NCI-H345 (cell line): ENCODE data around the gene ARHGAP12.

Experiments
- DNase-seq: peaks from one replicate; lab custom pipeline; 2025; lab: John Stamatoyannopoulos, UW

The ARHGAP12 gene

GRCh38 chr10:31878486-31878885 lies 50.1 kb downstream of the ARHGAP12 start:
- DNase-seq, result no peak

GRCh38 chr10:31876652-31877352 lies 51.8 kb downstream of the ARHGAP12 start:
- DNase-seq, result no peak

GRCh38 chr10:31875608-31876007 lies 53.0 kb downstream of the ARHGAP12 start:
- no peak for DNase-seq

- no peak for DNase-seq
Observed at GRCh38 chr10:31873724-31874123, 54.9 kb downstream of the ARHGAP12 start.

GRCh38 chr10:31871266-31872065 lies 57.2 kb downstream of the ARHGAP12 start:
- peak; percentile 3 for DNase-seq

- DNase-seq, result no peak
Observed at GRCh38 chr10:31867646-31868045, 61.0 kb downstream of the ARHGAP12 start.

GRCh38 chr10:31866118-31866670 lies 62.4 kb downstream of the ARHGAP12 start:
- DNase-seq, result no peak

GRCh38 chr10:31864834-31865518 lies 63.7 kb downstream of the ARHGAP12 start:
- DNase-seq, result no peak

- no peak for DNase-seq
Observed at GRCh38 chr10:31855033-31855432, 73.6 kb downstream of the ARHGAP12 start.

- no peak for DNase-seq
Observed at GRCh38 chr10:31853629-31854028, 75.0 kb downstream of the ARHGAP12 start.

- no peak for DNase-seq
Observed at GRCh38 chr10:31851216-31851615, 77.4 kb downstream of the ARHGAP12 start.

- no peak for DNase-seq
Observed at GRCh38 chr10:31847515-31847914, 81.1 kb downstream of the ARHGAP12 start.

- DNase-seq, result no peak
Observed at GRCh38 chr10:31838709-31839108, 89.9 kb downstream of the ARHGAP12 start.

GRCh38 chr10:31838065-31838464 lies 90.6 kb downstream of the ARHGAP12 start:
- no peak for DNase-seq

GRCh38 chr10:31836569-31837406 lies 91.8 kb downstream of the ARHGAP12 start:
- no peak for DNase-seq

- DNase-seq, result no peak
Observed at GRCh38 chr10:31833753-31834152, 94.9 kb downstream of the ARHGAP12 start.

- DNase-seq, result no peak
Observed at GRCh38 chr10:31832261-31832660, 96.4 kb downstream of the ARHGAP12 start.

GRCh38 chr10:31830887-31831286 lies 97.7 kb downstream of the ARHGAP12 start:
- DNase-seq, result no peak

GRCh38 chr10:31829776-31830175 lies 98.9 kb downstream of the ARHGAP12 start:
- DNase-seq, result no peak

GRCh38 chr10:31823358-31823757 lies 105.3 kb downstream of the ARHGAP12 start:
- no peak for DNase-seq

GRCh38 chr10:31822616-31823318 lies 105.9 kb downstream of the ARHGAP12 start:
- no peak for DNase-seq
